ENCODE measurements around the gene MNAT1.

GRCh38 chr14:60964904-60965303 is 230.3 kb downstream of the MNAT1 start:
- TF ChIP-seq, protein P1, sequence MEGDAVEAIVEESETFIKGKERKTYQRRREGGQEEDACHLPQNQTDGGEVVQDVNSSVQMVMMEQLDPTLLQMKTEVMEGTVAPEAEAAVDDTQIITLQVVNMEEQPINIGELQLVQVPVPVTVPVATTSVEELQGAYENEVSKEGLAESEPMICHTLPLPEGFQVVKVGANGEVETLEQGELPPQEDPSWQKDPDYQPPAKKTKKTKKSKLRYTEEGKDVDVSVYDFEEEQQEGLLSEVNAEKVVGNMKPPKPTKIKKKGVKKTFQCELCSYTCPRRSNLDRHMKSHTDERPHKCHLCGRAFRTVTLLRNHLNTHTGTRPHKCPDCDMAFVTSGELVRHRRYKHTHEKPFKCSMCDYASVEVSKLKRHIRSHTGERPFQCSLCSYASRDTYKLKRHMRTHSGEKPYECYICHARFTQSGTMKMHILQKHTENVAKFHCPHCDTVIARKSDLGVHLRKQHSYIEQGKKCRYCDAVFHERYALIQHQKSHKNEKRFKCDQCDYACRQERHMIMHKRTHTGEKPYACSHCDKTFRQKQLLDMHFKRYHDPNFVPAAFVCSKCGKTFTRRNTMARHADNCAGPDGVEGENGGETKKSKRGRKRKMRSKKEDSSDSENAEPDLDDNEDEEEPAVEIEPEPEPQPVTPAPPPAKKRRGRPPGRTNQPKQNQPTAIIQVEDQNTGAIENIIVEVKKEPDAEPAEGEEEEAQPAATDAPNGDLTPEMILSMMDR (conservative IDR thresholded peaks at IDR 0.05; ENCODE audit: low read length), result no peak
- no peak for TF ChIP-seq EZH2phosphoT487 (IDR thresholded peaks at IDR 0.05; ENCODE audit: borderline replicate concordance)
